HCT116 (cell line): ENCODE data around the gene ZNF121. TPM values are rescaled to one million over a fixed set of nuclear protein-coding genes. Genes with fewer than 3 reads are reported as not detected.
A peak's percentile ranks its signal among the peaks of the same experiment; 100 is the strongest.

ENCODE experiments used
- ATAC-seq: fragments of 200-7000 bp; cut with Tn5 transposase; 2 replicates; pipeline ENCODE4 v1.9.1; 2020; ENCODE audit warnings: mild to moderate bottlenecking, moderate library complexity
- BruUV-seq: library from RNA; stranded (reverse); fragments of 400-500 nt; replicated peaks from 2 replicates; lab custom pipeline; 2021; lab: Mats Ljungman, UMichigan
- CTCF ChIA-PET: fragments of 300-600 bp; sonication (Branson Sonifier 250); formaldehyde crosslinking; loops from one replicate; lab custom pipeline; 2021; ENCODE audit warnings: antibody characterized with exemption; lab: Charles Lee
- POLR2A ChIA-PET: fragments of 300-600, 350-600 bp; sonication (Branson Sonifier 250); formaldehyde crosslinking; loops from one replicate; lab custom pipeline; 2021; ENCODE audit warnings: antibody characterized with exemption; lab: Charles Lee
- RAD21 ChIA-PET, 2 experiments: fragments of 300-600 bp; sonication (Branson Sonifier 250); formaldehyde crosslinking; loops; one replicate each; lab custom pipeline; 2023; ENCODE audit warnings: low total read pairs in 2 of 2; ENCODE audit not compliant: uncharacterized antibody in 2 of 2, unreplicated experiment in 2 of 2, low non-redundant PET in 1 of 2; lab: Charles Lee
- DNase-seq: peaks from one replicate; pipeline ENCODE4 v3.0.0-alpha.2; 2010; ENCODE audit warnings: low read depth, low spot score
- H2AFZ ChIP-seq: fragments of 200-600 bp; shearing (Covaris generic), sonication (generic); 2 replicates; pipeline ENCODE4 v1.6.1; 2017; ENCODE audit warnings: low read depth, mixed run types, mixed read lengths, antibody characterized with exemption, low read length; ENCODE audit not compliant: poor library complexity, severe bottlenecking
- H3K27ac ChIP-seq: 2 replicates; pipeline ENCODE4 v1.5.1; 2012; ENCODE audit warnings: low read depth, low read length
- H3K27me3 ChIP-seq: fragments of 200-600 bp; sonication (generic); 2 replicates; pipeline ENCODE4 v1.6.1; 2016; ENCODE audit warnings: mixed run types, low read length, mixed read lengths; ENCODE audit not compliant: insufficient read depth
- H3K36me3 ChIP-seq, 2 experiments: fragments of 200-500 bp in 1 of 2; fragments of 200-600 bp in 1 of 2; sonication (Bioruptor generic) in 1 of 2; sonication (generic) in 1 of 2; 2 replicates each; pipeline versions ENCODE4 v1.5.1 to v1.6.1; 2014 to 2016; ENCODE audit warnings: low read length in 2 of 2, inconsistent platforms in 1 of 2, mixed read lengths in 1 of 2, mixed run types in 1 of 2; ENCODE audit not compliant: insufficient read depth in 2 of 2, control insufficient read depth in 1 of 2
- H3K4me1 ChIP-seq, 2 experiments: fragments of 200-600 bp in 1 of 2; sonication (generic) in 1 of 2; 2 replicates each; pipeline versions ENCODE4 v1.5.1 to v1.6.1; 2012 to 2017; ENCODE audit warnings: low read length in 2 of 2, inconsistent platforms in 1 of 2, mild to moderate bottlenecking in 1 of 2, mixed read lengths in 1 of 2, mixed run types in 1 of 2, moderate library complexity in 1 of 2; ENCODE audit not compliant: insufficient read depth in 2 of 2, control insufficient read depth in 1 of 2
- H3K4me2 ChIP-seq: fragments of 200-600 bp; sonication (generic); 2 replicates; pipeline ENCODE4 v1.6.1; 2017; ENCODE audit warnings: mixed run types, low read length, mixed read lengths
- H3K4me3 ChIP-seq, 2 experiments: fragments of 200-600 bp in 1 of 2; sonication (generic) in 1 of 2; replicated peaks in 1 of 2; 2 replicates each; pipeline ENCODE4 v1.5.1; 2011 to 2016; ENCODE audit warnings: low read length in 2 of 2, control low read depth in 1 of 2, low read depth in 1 of 2, mild to moderate bottlenecking in 1 of 2, mixed read lengths in 1 of 2, mixed run types in 1 of 2
- H3K79me2 ChIP-seq: fragments of 200-600 bp; sonication (generic); 2 replicates; pipeline ENCODE4 v1.6.1; 2017; ENCODE audit warnings: mild to moderate bottlenecking, mixed run types, low read length, moderate library complexity, mixed read lengths; ENCODE audit not compliant: insufficient read depth
- H3K9ac ChIP-seq: fragments of 200-600 bp; sonication (generic); 2 replicates; pipeline ENCODE4 v1.6.1; 2016; ENCODE audit warnings: low read length, mixed read lengths
- H3K9me2 ChIP-seq: fragments of 200-600 bp; sonication (generic), shearing (Covaris generic); 2 replicates; pipeline ENCODE4 v1.6.1; 2017; ENCODE audit warnings: mixed run types, mild to moderate bottlenecking, moderate library complexity; ENCODE audit not compliant: insufficient read depth
- H3K9me3 ChIP-seq, 2 experiments: fragments of 200-500 bp in 1 of 2; fragments of 200-600 bp in 1 of 2; sonication (Bioruptor generic) in 1 of 2; sonication (generic) in 1 of 2; 2 replicates each; pipeline ENCODE4 v1.6.1; 2014 to 2017; ENCODE audit warnings: low read length in 2 of 2, mixed read lengths in 2 of 2, inconsistent platforms in 1 of 2, low read depth in 1 of 2, mild to moderate bottlenecking in 1 of 2, mixed run types in 1 of 2, moderate library complexity in 1 of 2; ENCODE audit not compliant: control insufficient read depth in 1 of 2, insufficient read depth in 1 of 2
- H4K20me1 ChIP-seq: fragments of 200-600 bp; sonication (generic), shearing (Covaris generic); 2 replicates; pipeline ENCODE4 v1.6.1; 2017; ENCODE audit warnings: mixed run types, mild to moderate bottlenecking, moderate library complexity; ENCODE audit not compliant: insufficient read depth
- CBX3 ChIP-seq: IDR thresholded peaks from 2 replicates; pipeline ENCODE4 v1.6.1; 2012; ENCODE audit warnings: low read depth
- EGR1 ChIP-seq: IDR thresholded peaks from 2 replicates; pipeline ENCODE4 v1.6.1; 2012; ENCODE audit warnings: low read depth
- EZH2 ChIP-seq: fragments of 200-600 bp; sonication (generic); IDR thresholded peaks from 2 replicates; pipeline ENCODE4 v1.6.1; 2017; ENCODE audit warnings: antibody characterized with exemption, mixed run types
- JUND ChIP-seq: IDR thresholded peaks from 2 replicates; pipeline ENCODE4 v1.6.1; 2012
- POLR2A ChIP-seq: IDR thresholded peaks from 2 replicates; pipeline ENCODE4 v1.7.0; 2011; ENCODE audit warnings: borderline replicate concordance; ENCODE audit not compliant: insufficient read depth, insufficient read length; ENCODE audit errors: extremely low read depth
- POLR2AphosphoS5 ChIP-seq: IDR thresholded peaks from 2 replicates; pipeline ENCODE4 v1.6.1; 2011; ENCODE audit warnings: mild to moderate bottlenecking, low read depth, low read length, moderate library complexity
- RAD21 ChIP-seq: IDR thresholded peaks from 2 replicates; pipeline ENCODE4 v1.6.1; 2012; ENCODE audit warnings: low read depth, mild to moderate bottlenecking
- SIN3A ChIP-seq: IDR thresholded peaks from 2 replicates; pipeline ENCODE4 v1.6.1; 2012; ENCODE audit warnings: low read depth
- SP1 ChIP-seq: IDR thresholded peaks from 2 replicates; pipeline ENCODE4 v1.6.1; 2012; ENCODE audit warnings: low read depth
- SRF ChIP-seq: IDR thresholded peaks from 2 replicates; pipeline ENCODE4 v1.6.1; 2012; ENCODE audit warnings: low read depth
- TCF7L2 ChIP-seq: IDR thresholded peaks from 2 replicates; pipeline ENCODE4 v1.7.0; 2011; ENCODE audit warnings: borderline replicate concordance, inconsistent platforms; ENCODE audit not compliant: insufficient read depth, insufficient read length; ENCODE audit errors: extremely low read depth
- YY1 ChIP-seq: IDR thresholded peaks from 2 replicates; pipeline ENCODE4 v1.6.1; 2011; ENCODE audit warnings: low read length, low read depth, moderate library complexity, mild to moderate bottlenecking; ENCODE audit not compliant: insufficient replicate concordance; ENCODE audit errors: extremely low read depth
- ZBTB33 ChIP-seq: IDR thresholded peaks from 2 replicates; pipeline ENCODE4 v1.6.1; 2011; ENCODE audit warnings: mild to moderate bottlenecking, low read length, moderate library complexity; ENCODE audit not compliant: insufficient replicate concordance; ENCODE audit errors: extremely low read depth
- ZFX ChIP-seq: fragments of 450-650 bp; IDR thresholded peaks from 2 replicates; pipeline ENCODE4 v1.6.1; 2017
- intact Hi-C: fragments of 100-400 bp; cut with micrococcal nuclease; formaldehyde crosslinking; loops from 2 replicates; pipeline ENCODE4 v1.10.0; 2022
- total RNA-seq: library from RNA; stranded (reverse); gene quantifications from one replicate; pipeline ENCODE4 v1.2.1, GENCODE V29; 2021; ENCODE audit not compliant: unreplicated experiment

The ZNF121 gene
- total RNA-seq, 1 experiment from 2014 or later = 80.9 TPM

GRCh38 chr19:9621156-9622037 is 37.1 kb upstream of the ZNF121 start, which contains the start of gene ZNF561:
ZNF561 (minus strand) TSS chr19:9621232; CDS start chr19:9619456, 1,776 bp downstream.
- Histone ChIP-seq H3K9me3 (no peaks in the 10 kb centered on the region), H3K79me2 (peaks cover 24% of the 10 kb centered on the region)
- peak; percentile 76; the same call in 1 of the 2 replicates for TF ChIP-seq SRF
- peak; percentile 31; the same call in 1 of the 2 replicates for TF ChIP-seq EGR1
- peak; percentile 90 for TF ChIP-seq ZFX
- TF ChIP-seq SP1 = peak; percentile 62
- no peak; the same call in 1 of the 2 replicates for TF ChIP-seq RAD21
- peak; percentile 54; the same call in 1 of the 2 replicates for TF ChIP-seq SIN3A
- TF ChIP-seq POLR2AphosphoS5 = peak; percentile 70
- TF ChIP-seq TCF7L2 = no peak
- peak; percentile 91 for TF ChIP-seq CBX3
- no peak for TF ChIP-seq ZBTB33
- no peak for TF ChIP-seq JUND
- TF ChIP-seq POLR2A = peak; percentile 65
- no peak for TF ChIP-seq EZH2
- TF ChIP-seq YY1 = peak; percentile 93
- TF ChIP-seq, all 23 proteins: peak for 9
- Histone ChIP-seq H3K9ac (peak within 1 kb of the TSS; percentile 83), H3K9me2 (no peaks in the 10 kb centered on the region), H3K4me1 (peaks cover 3 to 13% of the 10 kb centered on the region in 2 experiments; a peak in 3 of 4 replicates), H4K20me1 (no peaks in the 10 kb centered on the region), H3K4me2 (peak within 1 kb of the TSS; percentile 81), H2AFZ (peak within 1 kb of the TSS; percentile 79), H3K4me3 (peak within 1 kb of the TSS; percentile 92 to 97), H3K36me3 (peaks cover 23 to 28% of the 10 kb centered on the region in 2 experiments), H3K27me3 (no peaks in the 10 kb centered on the region), H3K27ac (peak within 1 kb of the TSS; percentile 81)
- DNase-seq = peak; percentile 81
- CTCF ChIA-PET = interaction anchor here (0.9 to 1.0 kb wide), 2 partner anchors 175 to 213 kb away, joined by 4 read pairs; partner anchors contain the start of gene PIN1
- RAD21 ChIA-PET = interaction anchor here in 1 of 2 experiments (0.6 kb wide), 1 partner anchor 59 kb away, joined by 3 read pairs; no protein-coding TSS in a partner anchor
- TSS peak; percentile 97 for BruUV-seq
- peak; percentile 86 for ATAC-seq
- intact Hi-C loops = loop anchor here (5.0 to 10.0 kb wide), 3 partner anchors 34 to 479 kb away; partner anchors contain the start of gene ZNF317
- POLR2A ChIA-PET = interaction anchor here (0.8 kb wide), 1 partner anchor 197 kb away, joined by 3 read pairs; the partner anchor contains the start of gene FBXL12
